Liver (tissue), 9 donors: Measurements from ENCODE around the gene FASTK. TPM values are rescaled to one million over a fixed set of nuclear protein-coding genes. Genes with fewer than 3 reads are reported as not detected.

Source experiments
- DNase-seq: peaks from one replicate; pipeline ENCODE4 v3.0.0-alpha.2; 2017; ENCODE audit warnings: low spot score
- H3K27ac ChIP-seq, 2 donors: one replicate each; pipeline ENCODE4 v1.7.0; 2013; ENCODE audit warnings: inconsistent platforms in 2 of 2, low read length in 2 of 2, control low read depth in 1 of 2, low read depth in 1 of 2, mild to moderate bottlenecking in 1 of 2
- H3K27me3 ChIP-seq, 4 donors: one replicate each; pipeline versions ENCODE4 v1.6.1 to v1.7.0; 2013; ENCODE audit warnings: low read length in 3 of 4, inconsistent platforms in 1 of 4, mild to moderate bottlenecking in 1 of 4, moderate library complexity in 1 of 4; ENCODE audit not compliant: control insufficient read depth in 4 of 4, insufficient read depth in 4 of 4
- H3K36me3 ChIP-seq, 4 donors: one replicate each; pipeline versions ENCODE4 v1.6.1 to v1.7.0; 2013; ENCODE audit warnings: low read length in 3 of 4, mild to moderate bottlenecking in 3 of 4, low read depth in 1 of 4, moderate library complexity in 1 of 4; ENCODE audit not compliant: control insufficient read depth in 4 of 4, insufficient read depth in 3 of 4
- H3K4me1 ChIP-seq, 4 donors: one replicate each; pipeline versions ENCODE4 v1.6.1 to v1.7.0; 2013; ENCODE audit warnings: low read length in 3 of 4, mild to moderate bottlenecking in 3 of 4, moderate library complexity in 1 of 4; ENCODE audit not compliant: control insufficient read depth in 4 of 4, insufficient read depth in 4 of 4
- H3K4me3 ChIP-seq, 3 donors: one replicate each; pipeline versions ENCODE4 v1.6.1 to v1.7.0; 2013; ENCODE audit warnings: low read length in 3 of 3, control low read depth in 1 of 3, low read depth in 1 of 3, mild to moderate bottlenecking in 1 of 3
- H3K9ac ChIP-seq, 2 donors: one replicate each; pipeline ENCODE4 v1.7.0; 2013; ENCODE audit warnings: low read length in 2 of 2, mild to moderate bottlenecking in 2 of 2, moderate library complexity in 2 of 2, control low read depth in 1 of 2, low read depth in 1 of 2
- H3K9me3 ChIP-seq, 4 donors: one replicate each; pipeline versions ENCODE4 v1.6.1 to v1.7.0; 2013; ENCODE audit warnings: low read length in 3 of 4; ENCODE audit not compliant: control insufficient read depth in 4 of 4
- EGR1 ChIP-seq, 2 donors: IDR thresholded peaks; 2 replicates each; pipeline ENCODE4 v1.6.1; 2016 to 2018; ENCODE audit warnings: antibody characterized with exemption in 2 of 2, low read depth in 2 of 2
- FOXA1 ChIP-seq: IDR thresholded peaks from 2 replicates; pipeline ENCODE4 v1.6.1; 2016; ENCODE audit warnings: antibody characterized with exemption
- FOXA2 ChIP-seq: IDR thresholded peaks from 2 replicates; pipeline ENCODE4 v1.6.1; 2016; ENCODE audit warnings: antibody characterized with exemption
- GABPA ChIP-seq, 2 donors: IDR thresholded peaks in 1 of 2; conservative IDR thresholded peaks in 1 of 2; 2 replicates each; pipeline ENCODE4 v1.6.1; 2016; ENCODE audit warnings: antibody characterized with exemption in 2 of 2, mild to moderate bottlenecking in 1 of 2, moderate library complexity in 1 of 2
- HNF4A ChIP-seq, 2 donors: conservative IDR thresholded peaks; 2 replicates each; pipeline ENCODE4 v1.6.1; 2016; ENCODE audit warnings: antibody characterized with exemption in 2 of 2, mild to moderate bottlenecking in 2 of 2
- HNF4G ChIP-seq: IDR thresholded peaks from 2 replicates; pipeline ENCODE4 v1.6.1; 2016; ENCODE audit warnings: antibody characterized with exemption
- JUND ChIP-seq, 2 donors: IDR thresholded peaks; 2 replicates each; pipeline ENCODE4 v1.6.1; 2016; ENCODE audit warnings: antibody characterized with exemption in 2 of 2
- NR2F2 ChIP-seq: IDR thresholded peaks from 2 replicates; pipeline ENCODE4 v1.6.1; 2016; ENCODE audit warnings: antibody characterized with exemption
- RAD21 ChIP-seq, 2 donors: IDR thresholded peaks; 2 replicates each; pipeline ENCODE4 v1.6.1; 2016; ENCODE audit warnings: antibody characterized with exemption in 2 of 2, mild to moderate bottlenecking in 2 of 2
- RXRA ChIP-seq, 2 donors: IDR thresholded peaks; 2 replicates each; pipeline ENCODE4 v1.6.1; 2017 to 2018; ENCODE audit warnings: antibody characterized with exemption in 2 of 2, mild to moderate bottlenecking in 1 of 2
- SP1 ChIP-seq: IDR thresholded peaks from 2 replicates; pipeline ENCODE4 v1.6.1; 2018; ENCODE audit warnings: antibody characterized with exemption, mild to moderate bottlenecking
- TAF1 ChIP-seq: conservative IDR thresholded peaks from 2 replicates; pipeline ENCODE4 v1.6.1; 2016; ENCODE audit warnings: antibody characterized with exemption, mild to moderate bottlenecking
- YY1 ChIP-seq: IDR thresholded peaks from 2 replicates; pipeline ENCODE4 v1.6.1; 2016; ENCODE audit warnings: antibody characterized with exemption, mild to moderate bottlenecking
- WGBS: extraction: QIAGEN DNeasy Blood & Tissue Kit; methylation state at CpG from one replicate; pipeline ENCODE4 v1.1.7; 2013; 5-methylcytosine and 5-hydroxymethylcytosine counted together
- polyA plus RNA-seq, 2 donors: library from polyadenylated mRNA; stranded (reverse) in 1 of 2; unstranded in 1 of 2; fragments of 200-250 nt in 1 of 2; fragments of >200 nt in 1 of 2; fragmentation: Nextera tagmentation in 1 of 2; extraction: Ambion mirVana in 1 of 2; gene quantifications; one replicate each; pipeline versions ENCODE4 v1.2.1 to v1.2.3, GENCODE V29; 2013 to 2015
- total RNA-seq, 2 donors: library from RNA; depleted of rRNA; stranded (reverse); fragments of >200 nt; gene quantifications; one replicate each; pipeline ENCODE4 v1.2.3, GENCODE V29; 2014
- TF ChIP-seq, protein P1 (sequence below): IDR thresholded peaks from 2 replicates; pipeline ENCODE4 v1.6.1; 2016; ENCODE audit warnings: antibody characterized with exemption
- TF ChIP-seq, protein P2 (sequence below): fragments of 150-350 bp; IDR thresholded peaks from 2 replicates; pipeline ENCODE4 v1.5.1; 2017; ENCODE audit warnings: improper control_type of control experiment, low read depth, low read length; ENCODE audit not compliant: missing input control
- TF ChIP-seq, protein P3 (sequence below): IDR thresholded peaks from 2 replicates; pipeline ENCODE4 v1.6.1; 2016; ENCODE audit warnings: antibody characterized with exemption
- donor health status: healthy.
- donor health status: healthy.
- donor health status: healthy.
- donor health status: healthy.
- donor health status: healthy.

The FASTK gene
- total and polyA plus RNA-seq, 4 donors: 31.1 to 62.8 (median 43.7) TPM

DNA sequence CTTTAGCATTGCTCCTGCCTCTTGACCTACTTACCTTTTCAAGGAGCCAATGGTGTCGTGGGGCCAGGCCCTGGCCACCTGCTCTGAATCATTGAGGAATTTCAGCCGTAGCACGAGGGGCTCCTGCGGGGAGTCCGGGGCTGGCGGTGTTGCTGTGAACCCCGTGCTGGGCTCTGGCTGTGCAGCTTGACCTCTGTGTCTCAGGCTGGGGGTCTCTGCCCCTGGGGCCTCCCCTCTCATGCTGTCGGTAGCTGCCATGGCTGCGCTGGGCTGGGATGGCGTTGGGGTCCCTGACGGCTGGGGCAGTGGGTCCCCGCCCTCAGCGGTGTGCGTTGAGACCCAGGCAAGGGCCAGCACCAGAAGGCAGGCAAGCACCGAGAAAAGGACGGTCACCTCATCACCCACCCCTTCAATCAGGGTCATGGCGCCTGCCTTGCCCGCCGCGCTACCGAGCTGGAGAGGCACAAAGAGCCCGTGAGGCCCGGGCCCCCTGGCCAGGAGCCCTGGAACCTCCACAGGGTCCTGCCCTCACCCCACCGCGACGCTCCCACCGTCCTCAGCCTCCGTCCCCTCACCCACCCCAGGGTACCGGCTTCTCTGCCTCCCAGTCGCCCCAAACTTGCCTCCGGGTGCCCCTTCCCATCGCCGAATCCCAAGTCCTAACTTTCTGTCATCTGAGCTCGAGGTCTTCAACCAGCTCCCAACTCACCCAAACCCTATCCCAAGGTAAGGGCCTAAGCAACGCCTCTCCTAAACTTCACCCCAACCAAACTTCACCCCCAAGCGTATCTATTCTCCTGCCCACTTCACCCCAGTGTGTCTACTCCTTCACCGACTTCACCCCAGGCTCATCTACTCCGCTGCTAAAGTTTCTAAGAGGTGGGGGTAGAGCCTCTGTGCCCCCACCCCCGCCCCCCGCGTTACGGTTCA is 1.8 kb upstream of the FASTK start:
- Histone ChIP-seq H3K27me3 (no peaks in the 10 kb centered on the region), H3K36me3 (peaks cover 0 to 2% (median 0%) of the 10 kb centered on the region in 4 donors), H3K9me3 (no peaks in the 10 kb centered on the region), H3K4me3 (peak overlapping the region; percentile 36 to 98 (median 76)), H3K27ac (peak overlapping the region; percentile 85 to 94), H3K9ac (peak overlapping the region; percentile 83), H3K4me1 (peaks cover 17 to 57% (median 42%) of the 10 kb centered on the region in 4 donors)
- DNase-seq: no peak
- 42% methylated on average over 42 of the region's 42 CpGs for WGBS
- TF ChIP-seq TAF1 (no peak), HNF4G (no peak), GABPA (IDR thresholded peaks at IDR 0.05 in 1 of 2, conservative IDR thresholded peaks at IDR 0.05 in 1 of 2) (no peak), NR2F2 (no peak), YY1 (no peak), FOXA1 (no peak), JUND (IDR thresholded peaks at IDR 0.05) (no peak), EGR1 (IDR thresholded peaks at IDR 0.05; ENCODE audit: low read depth in 2 of 2) (no peak), RXRA (IDR thresholded peaks at IDR 0.05) (no peak), RAD21 (IDR thresholded peaks at IDR 0.05) (no peak)
- TF ChIP-seq, protein P1, sequence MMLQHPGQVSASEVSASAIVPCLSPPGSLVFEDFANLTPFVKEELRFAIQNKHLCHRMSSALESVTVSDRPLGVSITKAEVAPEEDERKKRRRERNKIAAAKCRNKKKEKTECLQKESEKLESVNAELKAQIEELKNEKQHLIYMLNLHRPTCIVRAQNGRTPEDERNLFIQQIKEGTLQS: no peak
- TF ChIP-seq, protein P2, sequence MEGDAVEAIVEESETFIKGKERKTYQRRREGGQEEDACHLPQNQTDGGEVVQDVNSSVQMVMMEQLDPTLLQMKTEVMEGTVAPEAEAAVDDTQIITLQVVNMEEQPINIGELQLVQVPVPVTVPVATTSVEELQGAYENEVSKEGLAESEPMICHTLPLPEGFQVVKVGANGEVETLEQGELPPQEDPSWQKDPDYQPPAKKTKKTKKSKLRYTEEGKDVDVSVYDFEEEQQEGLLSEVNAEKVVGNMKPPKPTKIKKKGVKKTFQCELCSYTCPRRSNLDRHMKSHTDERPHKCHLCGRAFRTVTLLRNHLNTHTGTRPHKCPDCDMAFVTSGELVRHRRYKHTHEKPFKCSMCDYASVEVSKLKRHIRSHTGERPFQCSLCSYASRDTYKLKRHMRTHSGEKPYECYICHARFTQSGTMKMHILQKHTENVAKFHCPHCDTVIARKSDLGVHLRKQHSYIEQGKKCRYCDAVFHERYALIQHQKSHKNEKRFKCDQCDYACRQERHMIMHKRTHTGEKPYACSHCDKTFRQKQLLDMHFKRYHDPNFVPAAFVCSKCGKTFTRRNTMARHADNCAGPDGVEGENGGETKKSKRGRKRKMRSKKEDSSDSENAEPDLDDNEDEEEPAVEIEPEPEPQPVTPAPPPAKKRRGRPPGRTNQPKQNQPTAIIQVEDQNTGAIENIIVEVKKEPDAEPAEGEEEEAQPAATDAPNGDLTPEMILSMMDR: no peak
- TF ChIP-seq, protein P3, sequence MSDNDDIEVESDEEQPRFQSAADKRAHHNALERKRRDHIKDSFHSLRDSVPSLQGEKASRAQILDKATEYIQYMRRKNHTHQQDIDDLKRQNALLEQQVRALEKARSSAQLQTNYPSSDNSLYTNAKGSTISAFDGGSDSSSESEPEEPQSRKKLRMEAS: no peak

DNA sequence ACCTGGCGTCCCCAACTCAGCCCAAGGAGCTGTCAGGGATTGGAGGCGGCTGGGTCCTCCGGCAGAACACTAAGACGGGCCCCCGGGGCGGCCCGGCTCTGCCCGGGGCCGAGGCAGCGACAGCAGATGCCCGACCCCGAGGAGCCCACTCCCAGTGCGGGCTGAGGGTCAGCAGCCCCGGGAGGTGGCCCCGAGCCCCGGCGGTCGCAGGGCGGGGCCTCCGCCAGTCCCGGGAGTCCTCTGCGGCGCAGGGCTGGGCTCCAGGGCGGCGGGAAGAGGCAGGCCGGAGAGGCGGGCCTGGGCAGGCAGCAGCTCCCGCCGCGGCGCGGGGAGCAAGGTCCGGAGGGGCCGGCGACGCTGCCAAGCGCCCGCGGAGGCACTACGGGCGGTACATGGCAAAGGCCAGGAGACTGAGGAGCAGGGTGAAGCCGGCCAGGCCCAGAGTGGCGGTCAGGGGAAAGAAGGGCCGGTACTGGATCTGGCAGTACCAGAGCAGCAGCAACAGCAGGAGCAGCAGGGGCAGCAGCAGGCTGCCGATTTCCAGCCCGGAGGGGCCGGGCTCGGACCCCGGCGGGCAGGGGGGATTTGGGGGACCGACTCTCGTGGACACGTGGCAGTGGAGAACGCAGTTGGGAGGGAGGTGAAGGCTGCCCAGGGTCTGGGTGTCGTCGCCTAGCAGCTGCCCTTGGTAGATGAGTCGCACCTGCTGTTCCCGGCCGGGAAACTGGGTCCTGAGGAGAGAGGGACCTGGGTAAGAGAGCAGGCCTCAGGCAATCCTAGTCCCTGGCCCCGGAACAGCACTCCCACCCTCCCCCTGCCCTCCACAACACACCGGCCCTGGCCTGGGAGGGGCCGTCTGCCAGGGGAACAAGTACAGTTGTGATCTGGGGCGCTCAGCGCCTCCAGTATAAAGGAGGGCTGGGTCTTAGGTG is 827 bp upstream of the FASTK start:
- Histone ChIP-seq H3K27me3 (no peaks in the 10 kb centered on the region), H3K9ac (peak overlapping the region; percentile 41 to 83), H3K4me3 (peak overlapping the region; percentile 19 to 98 (median 76)), H3K27ac (peak overlapping the region; percentile 85 to 94), H3K4me1 (peaks cover 17 to 57% (median 42%) of the 10 kb centered on the region in 4 donors), H3K9me3 (no peaks in the 10 kb centered on the region), H3K36me3 (peaks cover 0 to 10% (median 1%) of the 10 kb centered on the region in 4 donors)
- WGBS: 16% methylated on average over 64 of the region's 64 CpGs
- DNase-seq: no peak
- TF ChIP-seq HNF4G (no peak), SP1 (peak; percentile 40), JUND (IDR thresholded peaks at IDR 0.05) (no peak), HNF4A (conservative IDR thresholded peaks at IDR 0.05) (peak in 1 of 2 donors; percentile 36), FOXA2 (no peak), NR2F2 (no peak), TAF1 (no peak)
- TF ChIP-seq, protein P3: no peak
- TF ChIP-seq, protein P2: no peak
